Measurements from ENCODE around the gene DNAJC3. TPM values are rescaled to one million over a fixed set of nuclear protein-coding genes. Genes with fewer than 3 reads are reported as not detected.

The DNAJC3 gene
- total and polyA plus RNA-seq, 2 of the 13 experiments (the other 11 are each of a cell fraction or from before 2014, with no cell fraction given): 10.4 to 48.2 TPM

DNA sequence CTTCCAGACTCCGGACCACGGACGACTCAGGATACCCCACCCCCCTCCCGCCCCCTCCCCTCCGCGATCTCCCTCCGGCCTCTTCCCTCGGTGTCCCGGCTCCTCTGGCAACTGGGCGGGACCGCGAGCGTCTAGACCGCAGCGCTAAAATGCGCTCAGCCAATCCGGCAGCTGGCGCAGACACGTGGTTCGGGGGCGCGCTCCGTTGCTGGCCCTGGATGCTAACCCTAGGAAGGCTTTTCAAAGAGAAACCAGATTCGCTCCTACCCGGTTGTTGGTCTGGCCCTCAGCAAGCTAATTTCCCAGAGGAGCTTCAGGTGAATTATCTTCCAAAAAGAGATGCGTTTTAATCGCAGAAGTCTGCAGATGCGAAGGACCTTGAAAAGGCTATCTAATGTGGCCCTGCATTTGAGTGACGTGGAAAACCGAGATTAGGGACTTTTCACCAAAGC lies 32.3 kb upstream of the DNAJC3 start, which contains the start of gene DZIP1 (continued):
- TF ChIP-seq, protein P1, sequence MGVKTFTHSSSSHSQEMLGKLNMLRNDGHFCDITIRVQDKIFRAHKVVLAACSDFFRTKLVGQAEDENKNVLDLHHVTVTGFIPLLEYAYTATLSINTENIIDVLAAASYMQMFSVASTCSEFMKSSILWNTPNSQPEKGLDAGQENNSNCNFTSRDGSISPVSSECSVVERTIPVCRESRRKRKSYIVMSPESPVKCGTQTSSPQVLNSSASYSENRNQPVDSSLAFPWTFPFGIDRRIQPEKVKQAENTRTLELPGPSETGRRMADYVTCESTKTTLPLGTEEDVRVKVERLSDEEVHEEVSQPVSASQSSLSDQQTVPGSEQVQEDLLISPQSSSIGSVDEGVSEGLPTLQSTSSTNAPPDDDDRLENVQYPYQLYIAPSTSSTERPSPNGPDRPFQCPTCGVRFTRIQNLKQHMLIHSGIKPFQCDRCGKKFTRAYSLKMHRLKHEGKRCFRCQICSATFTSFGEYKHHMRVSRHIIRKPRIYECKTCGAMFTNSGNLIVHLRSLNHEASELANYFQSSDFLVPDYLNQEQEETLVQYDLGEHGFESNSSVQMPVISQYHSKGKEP (CRISPR knock-in tag; IDR thresholded peaks at IDR 0.05): no peak
- TF ChIP-seq ZNF12 (CRISPR knock-in tag; IDR thresholded peaks at IDR 0.05): no peak
- no peak for TF ChIP-seq STAG1 (CRISPR knock-in tag; IDR thresholded peaks at IDR 0.05)
- no peak for TF ChIP-seq PCBP1 (IDR thresholded peaks at IDR 0.05; ENCODE audit: borderline replicate concordance, low read depth, low read length)
- no peak for TF ChIP-seq KDM5B (CRISPR knock-in tag; IDR thresholded peaks at IDR 0.05; ENCODE audit: borderline replicate concordance)
- TF ChIP-seq ZNF567 (CRISPR knock-in tag; IDR thresholded peaks at IDR 0.05; ENCODE audit: borderline replicate concordance): no peak
- no peak for TF ChIP-seq DNMT3B (CRISPR knock-in tag; conservative IDR thresholded peaks at IDR 0.05)
- no peak for TF ChIP-seq ZNF20 (CRISPR knock-in tag; IDR thresholded peaks at IDR 0.05)
- TF ChIP-seq CCAR2 (optimal IDR thresholded peaks at IDR 0.05; ENCODE audit: low read depth, low read length): no peak
- no peak for TF ChIP-seq ZBTB38 (CRISPR knock-in tag; IDR thresholded peaks at IDR 0.05)
- TF ChIP-seq MTF1 (CRISPR knock-in tag; IDR thresholded peaks at IDR 0.05): no peak
- TF ChIP-seq KAT8 (CRISPR knock-in tag; IDR thresholded peaks at IDR 0.05): 0 out of 2 replicates have a peak, but pooled peaks have one; percentile 7
- TF ChIP-seq CBX2 (IDR thresholded peaks at IDR 0.05; ENCODE audit: low read depth, low read length): no peak
- TF ChIP-seq CBX2 (CRISPR knock-in tag; IDR thresholded peaks at IDR 0.05; ENCODE audit: low read depth): no peak
- TF ChIP-seq EP300 (IDR thresholded peaks at IDR 0.05; ENCODE audit: low read depth in 2 of 2, low read length in 2 of 2): no peak
- no peak for TF ChIP-seq EP300 (CRISPR knock-in tag; IDR thresholded peaks at IDR 0.05; ENCODE audit: borderline replicate concordance)
- TF ChIP-seq SMC3 (IDR thresholded peaks at IDR 0.05; ENCODE audit: low read length): no peak
- TF ChIP-seq CREM (IDR thresholded peaks at IDR 0.05): 0 out of 2 replicates have a peak, but pooled peaks have one; percentile 15
- TF ChIP-seq CREM (CRISPR knock-in tag; IDR thresholded peaks at IDR 0.05): no peak
- no peak for TF ChIP-seq AKAP8 (CRISPR knock-in tag; IDR thresholded peaks at IDR 0.05)
- no peak for TF ChIP-seq MTA1 (CRISPR knock-in tag; IDR thresholded peaks at IDR 0.05; ENCODE audit: borderline replicate concordance)
- 0 out of 2 replicates have a peak, but pooled peaks have one; percentile 36 for TF ChIP-seq MXD4 (CRISPR knock-in tag; IDR thresholded peaks at IDR 0.05)
- no peak for TF ChIP-seq ZNF639 (CRISPR knock-in tag; conservative IDR thresholded peaks at IDR 0.05)
- TF ChIP-seq MIER3 (CRISPR knock-in tag; IDR thresholded peaks at IDR 0.05; ENCODE audit: borderline replicate concordance): no peak
- TF ChIP-seq ZNF558 (CRISPR knock-in tag; IDR thresholded peaks at IDR 0.05; ENCODE audit: borderline replicate concordance): no peak
- TF ChIP-seq SSRP1 (CRISPR knock-in tag; IDR thresholded peaks at IDR 0.05): no peak
- no peak for TF ChIP-seq ZNF331 (CRISPR knock-in tag; IDR thresholded peaks at IDR 0.05)
- no peak for TF ChIP-seq NR3C1 (CRISPR knock-in tag; IDR thresholded peaks at IDR 0.05)
- TF ChIP-seq ESRRA (CRISPR knock-in tag; IDR thresholded peaks at IDR 0.05; ENCODE audit: low read depth): no peak
- no peak for TF ChIP-seq ZNF468 (CRISPR knock-in tag; IDR thresholded peaks at IDR 0.05)
- TF ChIP-seq KAT7 (CRISPR knock-in tag; IDR thresholded peaks at IDR 0.05; ENCODE audit: borderline replicate concordance): no peak
- TF ChIP-seq CREB1 (IDR thresholded peaks at IDR 0.05): no peak
- TF ChIP-seq CREB1 (CRISPR knock-in tag; IDR thresholded peaks at IDR 0.05): no peak
- TF ChIP-seq KLF16 (CRISPR knock-in tag; IDR thresholded peaks at IDR 0.05): peak in 1 of 2 experiments; percentile 27; a peak in 1 of 4 replicates
- no peak for TF ChIP-seq ADNP (CRISPR knock-in tag; IDR thresholded peaks at IDR 0.05)
